Ovary (tissue), 3 donors: ENCODE results near the gene P4HB.

Experiments used
- CTCF ChIP-seq, 3 donors: fragments of 450-650 bp in 2 of 3; fragments of 200-600 bp in 1 of 3; IDR thresholded peaks; one replicate each; pipeline versions ENCODE4 v1.5.1 to v1.8.0; 2016 to 2022; ENCODE audit warnings: antibody characterized with exemption in 3 of 3, mild to moderate bottlenecking in 1 of 3
- EP300 ChIP-seq: sonication (generic); formaldehyde crosslinking; IDR thresholded peaks from one replicate; pipeline ENCODE4 v1.6.1; 2017; ENCODE audit warnings: antibody characterized with exemption
- POLR2A ChIP-seq: fragments of 450-650 bp; IDR thresholded peaks from one replicate; pipeline ENCODE4 v1.6.1; 2017; ENCODE audit warnings: antibody characterized with exemption, mild to moderate bottlenecking, moderate library complexity
- donor health status: DM: no; HTN: no; CAD: no.

- no peak for TF ChIP-seq POLR2A
- no peak for TF ChIP-seq CTCF (IDR thresholded peaks at IDR 0.05)
- no peak for TF ChIP-seq EP300
These were observed 56.4 kb downstream of the P4HB start, which contains the start of gene GCGR for GRCh38 chr17:81803728-81804558.
